ENCODE results near the gene TNFRSF25.
"Not testable (repeated sequence)": the region's sequence is repeated elsewhere in the genome, so short reads cannot be mapped to it uniquely, and the experiment has no call there.

TNFRSF25 gene

GRCh38 chr1:6456800-6457466 lies 9.0 kb downstream of the TNFRSF25 start:
- no peaks in the 10 kb centered on the region for H3K36me3 ChIP-seq (ENCODE audit: control insufficient read depth, insufficient read depth, low read length)
- no peaks in the 10 kb centered on the region for H3K79me2 ChIP-seq (ENCODE audit: control insufficient read depth, insufficient read depth, low read length)
- no peak overlapping the region for H3K56ac ChIP-seq (ENCODE audit: low read length)
- H3K23ac ChIP-seq (ENCODE audit: low read length) = no peak overlapping the region
- no peaks in the 10 kb centered on the region for H3K79me1 ChIP-seq (ENCODE audit: low read length)
- H3K4ac ChIP-seq (ENCODE audit: low read depth, low read length) = no peak overlapping the region
- DNase-seq = peak; percentile 48
- H4K5ac ChIP-seq (ENCODE audit: low read length) = no peak overlapping the region
- no peak overlapping the region for H4K8ac ChIP-seq (ENCODE audit: low read depth, low read length)
- no peak overlapping the region for H3K4me3 ChIP-seq (ENCODE audit: low read length)
- WGBS (ENCODE audit: extremely low coverage, insufficient coverage, low lambda C conversion rate) = no CpG with 5 or more reads among the region's 11 CpGs
- H2BK120ac ChIP-seq (ENCODE audit: low read depth, low read length) = no peak overlapping the region
- no peak overlapping the region for H2BK15ac ChIP-seq (replicated peaks; ENCODE audit: low read depth)
- H2AK5ac ChIP-seq (ENCODE audit: low read length) = no peak overlapping the region
- no peak overlapping the region for H2BK5ac ChIP-seq (ENCODE audit: low read length)
- no peak overlapping the region for H3K27ac ChIP-seq (ENCODE audit: low read depth, low read length)
- H3K4me2 ChIP-seq (ENCODE audit: low read length) = no peak overlapping the region
- H3K4me1 ChIP-seq (ENCODE audit: control insufficient read depth, low read depth, low read length) = no peaks in the 10 kb centered on the region
- no peaks in the 10 kb centered on the region for H3K27me3 ChIP-seq (ENCODE audit: insufficient read depth, low read length, poor library complexity)
- no peak overlapping the region for H3K18ac ChIP-seq (ENCODE audit: low read length)
- no peak overlapping the region for H3K9ac ChIP-seq (ENCODE audit: low read length)

- H3K79me2 ChIP-seq (ENCODE audit: control insufficient read depth, insufficient read depth, low read length); H3K4me2 ChIP-seq (ENCODE audit: low read length); H3K18ac ChIP-seq (ENCODE audit: low read length); DNase-seq; H3K27ac ChIP-seq (ENCODE audit: low read depth, low read length); H2AK5ac ChIP-seq (ENCODE audit: low read length); H3K4me1 ChIP-seq (ENCODE audit: control insufficient read depth, low read depth, low read length); H4K5ac ChIP-seq (ENCODE audit: low read length); H3K4me3 ChIP-seq (ENCODE audit: low read length); H3K23ac ChIP-seq (ENCODE audit: low read length); H3K27me3 ChIP-seq (ENCODE audit: insufficient read depth, low read length, poor library complexity); H3K56ac ChIP-seq (ENCODE audit: low read length); H4K8ac ChIP-seq (ENCODE audit: low read depth, low read length); H2BK15ac ChIP-seq (replicated peaks; ENCODE audit: low read depth); H3K36me3 ChIP-seq (ENCODE audit: control insufficient read depth, insufficient read depth, low read length); H3K9ac ChIP-seq (ENCODE audit: low read length); H3K79me1 ChIP-seq (ENCODE audit: low read length); H2BK5ac ChIP-seq (ENCODE audit: low read length); H3K4ac ChIP-seq (ENCODE audit: low read depth, low read length); H2BK120ac ChIP-seq (ENCODE audit: low read depth, low read length): not testable (repeated sequence)
- no CpG with 5 or more reads among the region's 58 CpGs for WGBS (ENCODE audit: extremely low coverage, insufficient coverage, low lambda C conversion rate)
Observed at GRCh38 chr1:6455752-6456520, 10.0 kb downstream of the TNFRSF25 start.

- no peaks in the 10 kb centered on the region for H3K79me2 ChIP-seq (ENCODE audit: control insufficient read depth, insufficient read depth, low read length)
- no peak overlapping the region for H4K5ac ChIP-seq (ENCODE audit: low read length)
- no peak overlapping the region for H3K4me3 ChIP-seq (ENCODE audit: low read length)
- peak overlapping the region; percentile 74 for H3K56ac ChIP-seq (ENCODE audit: low read length)
- H2AK5ac ChIP-seq (ENCODE audit: low read length) = no peak overlapping the region
- no peaks in the 10 kb centered on the region for H3K79me1 ChIP-seq (ENCODE audit: low read length)
- H2BK5ac ChIP-seq (ENCODE audit: low read length) = no peak overlapping the region
- no peaks in the 10 kb centered on the region for H3K4me1 ChIP-seq (ENCODE audit: control insufficient read depth, low read depth, low read length)
- H2BK120ac ChIP-seq (ENCODE audit: low read depth, low read length) = no peak overlapping the region
- DNase-seq = peak; percentile 70
- no peaks in the 10 kb centered on the region for H3K36me3 ChIP-seq (ENCODE audit: control insufficient read depth, insufficient read depth, low read length)
- H3K23ac ChIP-seq (ENCODE audit: low read length) = no peak overlapping the region
- H3K9ac ChIP-seq (ENCODE audit: low read length) = peak overlapping the region; percentile 34
- no peaks in the 10 kb centered on the region for H3K27me3 ChIP-seq (ENCODE audit: insufficient read depth, low read length, poor library complexity)
- H2BK15ac ChIP-seq (replicated peaks; ENCODE audit: low read depth) = no peak overlapping the region
- no peak overlapping the region for H3K4me2 ChIP-seq (ENCODE audit: low read length)
- no peak overlapping the region for H4K8ac ChIP-seq (ENCODE audit: low read depth, low read length)
- no peak overlapping the region for H3K18ac ChIP-seq (ENCODE audit: low read length)
- H3K27ac ChIP-seq (ENCODE audit: low read depth, low read length) = no peak overlapping the region
- H3K4ac ChIP-seq (ENCODE audit: low read depth, low read length) = no peak overlapping the region
- WGBS (ENCODE audit: extremely low coverage, insufficient coverage, low lambda C conversion rate) = no CpG with 5 or more reads among the region's 115 CpGs
Observed at GRCh38 chr1:6454856-6455751, 10.9 kb downstream of the TNFRSF25 start.

- H2BK15ac ChIP-seq (replicated peaks; ENCODE audit: low read depth); H3K36me3 ChIP-seq (ENCODE audit: control insufficient read depth, insufficient read depth, low read length); H4K5ac ChIP-seq (ENCODE audit: low read length); H2BK5ac ChIP-seq (ENCODE audit: low read length); H4K8ac ChIP-seq (ENCODE audit: low read depth, low read length); H3K18ac ChIP-seq (ENCODE audit: low read length); H2AK5ac ChIP-seq (ENCODE audit: low read length); H3K4me2 ChIP-seq (ENCODE audit: low read length); H3K79me1 ChIP-seq (ENCODE audit: low read length); H3K27me3 ChIP-seq (ENCODE audit: insufficient read depth, low read length, poor library complexity); H3K4me1 ChIP-seq (ENCODE audit: control insufficient read depth, low read depth, low read length); H2BK120ac ChIP-seq (ENCODE audit: low read depth, low read length); H3K56ac ChIP-seq (ENCODE audit: low read length); H3K27ac ChIP-seq (ENCODE audit: low read depth, low read length); H3K79me2 ChIP-seq (ENCODE audit: control insufficient read depth, insufficient read depth, low read length); DNase-seq; H3K4me3 ChIP-seq (ENCODE audit: low read length); H3K9ac ChIP-seq (ENCODE audit: low read length); H3K4ac ChIP-seq (ENCODE audit: low read depth, low read length); H3K23ac ChIP-seq (ENCODE audit: low read length): not testable (repeated sequence)
- no CpG with 5 or more reads among the region's 85 CpGs for WGBS (ENCODE audit: extremely low coverage, insufficient coverage, low lambda C conversion rate)
Observed at GRCh38 chr1:6453895-6454855, 11.8 kb downstream of the TNFRSF25 start.

GRCh38 chr1:6450943-6451373 lies 15.0 kb downstream of the TNFRSF25 start:
- no peaks in the 10 kb centered on the region for H3K79me2 ChIP-seq (ENCODE audit: control insufficient read depth, insufficient read depth, low read length)
- H3K4me3 ChIP-seq (ENCODE audit: low read length) = no peak overlapping the region
- no peak overlapping the region for H4K5ac ChIP-seq (ENCODE audit: low read length)
- no CpG with 5 or more reads among the region's 6 CpGs for WGBS (ENCODE audit: extremely low coverage, insufficient coverage, low lambda C conversion rate)
- no peaks in the 10 kb centered on the region for H3K79me1 ChIP-seq (ENCODE audit: low read length)
- no peak overlapping the region for H3K18ac ChIP-seq (ENCODE audit: low read length)
- H3K4me2 ChIP-seq (ENCODE audit: low read length) = no peak overlapping the region
- DNase-seq = no peak
- H3K4ac ChIP-seq (ENCODE audit: low read depth, low read length) = no peak overlapping the region
- H2BK120ac ChIP-seq (ENCODE audit: low read depth, low read length) = no peak overlapping the region
- no peak overlapping the region for H2BK15ac ChIP-seq (replicated peaks; ENCODE audit: low read depth)
- H3K23ac ChIP-seq (ENCODE audit: low read length) = no peak overlapping the region
- no peak overlapping the region for H3K56ac ChIP-seq (ENCODE audit: low read length)
- H2AK5ac ChIP-seq (ENCODE audit: low read length) = no peak overlapping the region
- no peak overlapping the region for H2BK5ac ChIP-seq (ENCODE audit: low read length)
- H3K27ac ChIP-seq (ENCODE audit: low read depth, low read length) = no peak overlapping the region
- no peaks in the 10 kb centered on the region for H3K36me3 ChIP-seq (ENCODE audit: control insufficient read depth, insufficient read depth, low read length)
- no peaks in the 10 kb centered on the region for H3K4me1 ChIP-seq (ENCODE audit: control insufficient read depth, low read depth, low read length)
- no peak overlapping the region for H4K8ac ChIP-seq (ENCODE audit: low read depth, low read length)
- no peaks in the 10 kb centered on the region for H3K27me3 ChIP-seq (ENCODE audit: insufficient read depth, low read length, poor library complexity)
- no peak overlapping the region for H3K9ac ChIP-seq (ENCODE audit: low read length)

Data from mesendoderm (in vitro differentiated cells).